ENCODE measurements around the gene EDDM13.
A peak's percentile ranks its signal among the peaks of the same experiment; 100 is the strongest.
"Not testable (repeated sequence)": the region's sequence is repeated elsewhere in the genome, so short reads cannot be mapped to it uniquely, and the experiment has no call there.

The EDDM13 gene, protein sequence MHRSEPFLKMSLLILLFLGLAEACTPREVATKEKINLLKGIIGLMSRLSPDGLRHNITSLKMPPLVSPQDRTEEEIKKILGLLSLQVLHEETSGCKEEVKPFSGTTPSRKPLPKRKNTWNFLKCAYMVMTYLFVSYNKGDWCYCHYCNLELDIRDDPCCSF

DNA sequence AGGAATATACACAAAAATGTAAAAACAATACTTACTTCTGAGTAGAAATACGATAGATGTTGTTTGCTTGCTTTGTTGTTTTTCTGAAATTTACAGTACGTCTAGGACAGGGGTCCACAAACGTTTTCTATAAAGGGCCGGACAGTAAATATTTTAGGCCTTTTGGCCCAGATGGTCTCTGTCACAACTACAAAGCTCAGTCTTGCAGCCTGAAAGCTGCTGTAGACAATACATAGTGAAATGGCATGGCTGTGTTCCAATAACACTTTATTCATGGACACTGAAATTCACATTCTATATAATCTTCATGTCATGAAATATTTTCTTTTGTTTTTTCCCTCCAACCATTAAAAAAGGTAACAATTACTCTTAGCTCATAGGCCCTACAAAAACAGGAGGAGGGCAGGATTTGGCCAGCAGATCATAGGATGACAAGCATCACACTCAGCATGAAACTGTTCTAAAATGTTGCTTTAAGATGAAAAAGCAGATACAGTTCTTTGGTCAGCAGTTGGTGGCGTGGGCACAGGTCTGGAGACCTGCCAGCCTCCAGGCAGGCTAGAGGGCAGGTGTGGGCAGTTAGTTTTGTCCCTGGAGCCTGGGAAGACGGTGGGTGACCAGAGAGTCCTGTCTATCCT lies at the start of gene EDDM13:
Gene EDDM13, plus strand, starts transcription at position 588 of the 638 bp plus-strand sequence. CDS start 87 bp downstream, outside the sequence.
- no peak for DNase-seq (ENCODE audit: low spot score)

DNA sequence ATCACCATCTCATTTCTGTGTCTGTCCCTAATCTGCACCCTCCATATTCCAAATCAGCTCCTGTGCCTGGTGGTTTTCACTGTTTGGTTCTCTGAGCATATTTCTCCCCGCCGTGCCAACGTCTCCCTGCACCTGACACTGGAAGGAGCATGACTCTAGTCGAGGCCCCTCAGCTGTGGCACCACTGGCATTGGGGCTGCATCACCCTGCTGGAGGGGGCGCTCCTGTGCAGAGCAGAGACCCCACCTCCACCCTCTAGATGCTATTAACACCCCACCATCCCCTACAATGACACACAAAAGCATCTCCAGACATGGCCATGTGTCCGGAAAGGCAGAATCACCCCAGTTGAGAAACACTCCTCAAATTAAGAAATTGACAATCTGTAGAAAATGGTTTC lies 49.6 kb upstream of the EDDM13 start:
- DNase-seq (ENCODE audit: low spot score): no peak

DNA sequence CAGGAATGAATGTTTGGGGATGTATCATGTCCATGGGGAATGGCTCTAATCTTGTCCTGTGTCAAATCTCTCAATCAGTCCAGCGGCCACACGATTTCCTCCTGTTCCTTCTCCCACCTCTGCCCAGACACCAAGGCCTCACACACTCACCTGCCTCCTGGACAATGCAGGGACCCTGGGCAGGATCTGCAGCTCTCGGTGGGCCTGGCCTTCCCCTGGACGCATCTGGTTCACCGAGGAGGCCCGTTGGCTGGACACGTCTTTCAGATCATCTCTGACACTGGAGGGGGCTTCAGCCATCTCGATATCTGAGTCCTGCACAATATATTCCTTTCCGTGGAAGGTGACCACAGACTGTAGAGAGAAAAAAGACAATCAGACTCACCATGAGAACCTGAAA lies 49.1 kb upstream of the EDDM13 start:
- no peak for DNase-seq (ENCODE audit: low spot score)

DNA sequence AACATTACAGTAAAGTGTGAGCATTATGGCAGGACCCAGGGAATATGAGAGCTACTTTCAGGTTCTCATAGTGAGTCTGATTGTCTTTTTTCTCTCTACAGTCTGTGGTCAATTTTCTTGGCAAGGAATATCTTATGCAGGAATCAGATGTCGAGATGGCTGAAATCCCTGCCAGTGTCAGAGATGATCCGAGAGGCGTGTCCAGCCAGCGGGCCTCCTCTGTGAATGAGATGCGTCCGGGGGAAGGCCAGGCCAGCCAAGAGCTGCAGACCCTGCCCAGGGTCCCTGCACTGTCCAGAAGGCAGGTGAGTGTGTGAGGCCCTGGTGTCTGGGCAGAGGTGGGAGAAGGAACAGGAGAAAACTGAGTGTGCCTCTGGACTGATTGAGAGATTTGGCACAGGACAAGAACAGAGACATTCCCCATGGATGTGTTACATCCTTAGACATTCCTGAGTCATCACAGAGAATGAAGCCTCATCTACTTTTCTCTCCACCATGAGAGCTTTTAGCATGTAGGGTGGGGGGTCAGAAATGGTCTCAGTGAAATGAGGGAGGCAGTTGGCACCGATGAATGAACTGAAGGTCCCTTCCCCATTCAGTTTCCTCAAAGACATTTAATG lies 27.3 kb upstream of the EDDM13 start:
- DNase-seq (ENCODE audit: low spot score): no peak

DNA sequence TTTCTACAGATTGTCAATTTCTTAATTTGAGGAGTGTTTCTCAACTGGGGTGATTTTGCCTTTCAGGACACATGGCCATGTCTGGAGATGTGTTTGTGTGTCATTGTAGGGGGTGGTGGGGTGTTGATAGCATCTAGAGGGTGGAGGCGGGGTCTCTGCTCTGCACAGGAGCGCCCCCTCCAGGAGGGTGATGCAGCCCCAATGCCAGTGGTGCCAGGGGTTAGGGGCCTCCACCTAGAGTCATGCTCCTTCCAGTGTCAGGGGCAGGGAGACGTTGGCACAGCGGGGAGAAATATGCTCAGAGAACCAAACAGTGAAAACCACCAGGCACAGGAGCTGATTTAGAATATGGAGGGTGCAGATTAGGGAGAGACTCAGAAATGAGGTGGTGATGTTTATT lies 26.8 kb upstream of the EDDM13 start:
- DNase-seq (ENCODE audit: low spot score): not testable (repeated sequence)

DNA sequence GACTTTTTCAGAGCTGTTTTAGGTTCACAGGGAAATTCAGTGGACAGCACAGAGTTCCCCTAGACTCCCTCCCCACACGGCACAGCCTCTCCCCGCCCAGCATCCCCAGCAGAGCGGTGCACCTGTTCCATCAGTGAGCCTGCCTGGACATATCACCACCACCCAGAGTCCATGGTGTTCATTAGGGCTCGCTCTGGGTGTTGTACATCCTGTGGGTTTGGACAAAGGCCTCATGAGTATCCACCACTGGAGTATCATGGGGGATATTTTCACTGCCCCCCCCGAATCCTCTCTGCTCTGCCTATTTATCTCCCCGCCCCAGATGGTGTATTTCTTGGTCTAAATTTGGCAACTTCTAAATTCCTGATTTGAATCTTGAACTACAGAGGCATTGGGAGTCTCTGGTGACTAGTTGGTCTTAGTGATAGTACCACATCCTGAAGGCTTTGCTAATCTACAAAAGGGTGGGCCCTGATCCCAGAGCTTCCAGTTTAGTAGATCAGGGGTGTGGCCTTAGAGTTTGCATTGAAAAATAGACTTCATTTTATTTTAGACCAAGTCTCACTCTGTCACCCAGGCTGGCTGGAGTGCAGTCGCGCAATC lies 23.7 kb upstream of the EDDM13 start:
- not testable (repeated sequence) for DNase-seq (ENCODE audit: low spot score)

DNA sequence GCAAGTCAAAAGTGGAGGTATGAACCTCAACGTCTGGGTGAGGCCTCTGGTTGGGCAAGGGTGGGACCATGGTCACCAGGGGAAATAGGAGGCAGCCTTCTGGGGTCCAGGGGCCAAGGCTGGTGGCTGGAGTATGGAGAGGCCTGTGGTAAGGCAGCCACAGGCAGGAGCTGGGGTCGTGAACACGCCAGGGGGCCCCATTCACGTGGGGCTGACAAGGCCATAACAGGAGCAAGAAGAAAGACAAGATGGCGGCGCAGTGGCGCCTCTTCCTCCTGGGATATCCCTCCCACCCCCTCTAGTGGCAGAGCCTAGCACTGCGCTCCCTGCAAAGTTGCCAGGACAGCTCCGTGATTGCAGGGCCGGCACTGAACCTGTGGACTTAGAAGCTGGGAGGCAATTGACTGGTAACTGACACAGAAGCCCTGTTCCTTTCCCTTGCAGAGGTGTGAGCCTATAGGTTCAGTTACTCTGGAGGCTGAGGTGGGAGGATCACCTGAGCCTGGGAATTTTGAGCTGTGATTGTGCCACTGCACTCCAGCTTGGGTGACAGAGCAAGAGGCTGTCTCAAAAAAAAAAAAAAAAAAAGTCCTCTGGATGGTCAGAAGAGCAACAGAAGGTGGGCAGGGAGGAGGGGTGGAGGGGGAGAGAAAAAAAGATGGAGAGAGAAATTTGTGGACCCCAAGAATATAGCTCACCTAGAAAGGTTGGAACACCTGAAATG lies 19.7 kb upstream of the EDDM13 start:
- peak; percentile 84 for DNase-seq (ENCODE audit: low spot score)

DNA sequence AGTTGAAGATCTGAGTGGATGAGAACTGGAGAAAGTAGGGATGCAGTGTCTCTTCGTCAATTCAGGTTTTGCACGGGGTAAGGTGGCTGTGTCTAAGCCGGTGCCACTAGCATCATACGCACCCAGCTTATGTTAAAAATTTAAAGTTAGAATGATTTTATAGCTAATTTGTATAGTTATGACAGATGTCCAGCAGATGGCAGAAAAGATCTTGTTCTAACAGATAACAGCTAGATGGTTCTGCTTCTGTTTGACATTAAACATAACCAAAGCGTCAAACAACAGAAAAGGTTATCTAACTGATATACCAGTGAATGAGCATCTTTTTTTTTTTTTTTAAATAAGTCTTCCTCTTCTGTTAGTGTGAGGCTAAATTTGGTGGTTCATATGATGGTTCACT lies 18.8 kb upstream of the EDDM13 start:
- DNase-seq (ENCODE audit: low spot score): peak; percentile 78

DNA sequence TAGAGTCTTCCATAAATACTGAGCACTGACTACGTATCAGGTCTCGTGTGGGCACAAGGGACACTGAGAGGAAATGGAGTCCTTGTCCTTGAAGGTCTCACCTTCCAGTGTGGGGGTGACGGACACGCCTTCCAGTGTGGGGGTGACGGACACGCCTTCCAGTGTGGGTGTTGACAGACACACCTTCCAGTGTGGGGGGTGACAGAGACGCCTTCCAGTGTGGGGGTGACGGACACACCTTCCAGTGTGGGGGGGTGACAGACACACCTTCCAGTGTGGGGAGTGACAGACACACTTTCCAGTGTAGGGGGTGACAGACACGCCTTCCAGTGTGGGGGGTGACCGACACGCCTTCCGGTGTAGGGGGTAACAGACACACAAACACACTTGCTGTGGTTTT lies 14.3 kb upstream of the EDDM13 start:
- no peak for DNase-seq (ENCODE audit: low spot score)

DNA sequence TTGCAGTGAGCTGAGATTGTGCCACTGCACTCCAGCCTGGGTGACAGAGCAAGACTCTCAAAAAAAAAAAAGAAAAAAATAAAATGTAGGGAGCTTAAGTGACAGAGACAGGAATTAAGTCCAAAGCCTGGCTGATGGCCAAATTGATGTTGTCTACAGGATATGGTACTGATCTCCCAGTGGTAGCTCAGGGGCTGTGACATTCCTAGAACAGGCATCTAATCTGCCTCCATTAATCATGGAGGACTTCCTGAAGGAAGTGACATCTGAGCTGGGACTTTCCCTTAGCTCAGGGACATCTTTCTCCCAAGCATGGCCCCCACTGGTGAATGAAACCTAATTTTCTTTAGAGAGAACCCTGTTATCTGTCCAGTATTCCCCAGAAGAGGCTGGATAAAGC lies 11.4 kb upstream of the EDDM13 start:
- DNase-seq (ENCODE audit: low spot score): no peak

DNA sequence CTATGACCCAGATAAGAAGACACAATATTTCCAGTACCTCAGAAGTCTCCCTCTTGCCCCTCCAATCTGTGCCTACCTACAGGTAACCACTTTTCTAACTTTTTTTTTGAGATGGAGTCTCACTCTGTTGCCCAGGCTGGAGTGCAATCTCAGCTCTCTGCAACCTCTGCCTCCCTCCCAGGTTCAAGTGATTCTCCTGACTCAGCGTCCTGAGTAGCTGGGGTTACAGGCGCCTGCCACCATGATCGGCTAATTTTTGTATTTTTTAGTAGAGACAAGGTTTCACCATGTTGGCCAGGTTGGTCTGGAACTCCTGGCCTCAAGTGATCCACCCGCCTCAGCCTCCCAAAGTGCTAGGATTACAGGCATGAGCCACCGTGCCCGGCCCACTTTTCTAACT lies 10.6 kb upstream of the EDDM13 start:
- not testable (repeated sequence) for DNase-seq (ENCODE audit: low spot score)

DNA sequence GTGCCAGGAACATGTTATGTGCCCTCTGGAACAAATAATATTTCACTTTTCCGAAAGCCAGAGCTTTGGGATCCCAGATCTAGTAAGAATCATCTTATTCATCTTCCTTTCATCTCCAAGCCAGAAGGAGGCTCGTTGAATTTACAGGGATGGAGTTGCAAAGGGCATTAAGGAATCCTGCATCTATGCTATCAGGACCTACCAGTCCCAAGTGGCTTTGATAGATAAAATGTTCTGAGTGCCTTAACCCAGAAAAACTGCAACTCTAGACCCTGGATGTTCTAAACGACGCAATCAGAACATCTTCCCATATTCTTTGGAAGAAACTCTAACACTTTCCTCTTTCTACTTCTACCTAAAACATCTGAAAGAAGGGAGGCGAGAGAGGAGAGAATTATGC lies 9.2 kb upstream of the EDDM13 start:
- DNase-seq (ENCODE audit: low spot score): no peak

DNA sequence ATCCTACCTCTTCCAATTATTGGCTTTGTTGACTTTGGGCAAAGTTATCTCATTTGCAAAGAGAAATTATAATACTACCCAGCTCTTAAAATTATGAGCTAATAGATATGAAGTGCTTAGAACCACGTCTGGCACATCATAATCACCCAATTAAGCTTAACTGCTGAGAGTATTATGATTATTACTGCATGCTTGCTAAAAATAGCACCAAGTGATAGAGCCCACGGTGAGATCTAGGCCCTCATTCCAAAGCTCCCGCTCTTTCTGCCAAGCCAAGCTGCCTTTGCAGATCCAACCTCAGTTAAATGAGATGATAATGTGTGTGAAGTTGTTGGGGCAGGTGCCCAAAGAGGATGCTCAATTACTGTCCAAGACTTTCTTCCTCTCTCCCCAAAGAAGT lies 6.5 kb upstream of the EDDM13 start:
- DNase-seq (ENCODE audit: low spot score): no peak

DNA sequence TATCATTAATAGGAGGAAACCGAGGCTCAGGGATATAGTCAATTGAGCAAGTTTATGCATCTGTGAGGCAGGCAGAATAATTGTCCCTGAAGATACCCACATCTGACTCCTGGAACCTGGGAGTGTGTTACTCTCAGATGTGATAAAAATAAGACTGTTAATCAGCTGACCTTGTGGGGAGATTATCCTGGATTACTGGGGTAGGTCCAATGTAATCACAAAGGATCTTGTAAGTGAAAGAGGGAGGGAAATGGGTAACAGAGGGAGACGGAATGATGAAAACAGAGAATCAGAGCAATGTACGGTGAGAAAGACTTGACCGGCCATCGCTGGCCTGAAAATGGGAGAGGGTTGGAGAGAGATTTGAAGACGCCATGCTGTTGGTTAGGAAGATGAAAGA lies 3.2 kb upstream of the EDDM13 start:
- no peak for DNase-seq (ENCODE audit: low spot score)

DNA sequence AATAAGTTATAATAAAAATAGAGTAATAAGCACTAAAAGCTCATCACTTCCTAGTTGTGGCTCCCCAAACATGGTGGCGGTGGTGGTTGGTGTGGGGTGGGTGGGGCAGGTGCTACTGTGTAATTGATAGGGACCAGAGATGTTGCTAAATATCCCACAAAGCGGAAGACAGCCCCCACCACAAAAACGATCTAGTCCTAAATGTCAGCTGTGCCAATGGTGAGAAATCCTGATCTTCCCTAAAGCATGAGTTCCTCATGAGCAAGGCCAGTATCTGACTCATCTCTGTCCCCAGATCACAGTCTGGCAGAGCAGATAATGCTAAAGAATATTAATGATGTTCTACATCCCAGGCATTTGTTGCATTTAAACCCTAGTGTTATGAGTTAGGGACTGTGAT lies 1.9 kb upstream of the EDDM13 start:
- no peak for DNase-seq (ENCODE audit: low spot score)

DNA sequence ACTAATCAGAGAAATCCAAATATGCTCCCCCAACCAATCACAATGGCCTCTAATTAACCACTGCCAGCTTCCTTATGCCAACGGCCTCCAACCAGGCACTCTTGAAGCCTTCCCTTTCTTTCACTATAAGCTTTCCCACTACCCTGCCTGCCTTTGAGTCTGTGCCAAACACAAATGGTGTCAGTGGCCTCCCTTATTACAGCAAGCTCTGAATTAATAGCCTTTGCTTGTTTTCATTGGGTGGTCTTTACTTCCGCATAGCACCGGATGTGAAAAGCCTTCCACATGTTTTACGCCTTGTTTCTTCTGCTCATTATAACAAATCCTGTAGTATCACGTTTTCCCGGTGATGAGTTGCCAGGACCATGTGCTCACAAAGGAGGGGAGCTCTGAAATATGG lies 1.4 kb upstream of the EDDM13 start:
- DNase-seq (ENCODE audit: low spot score): no peak

DNA sequence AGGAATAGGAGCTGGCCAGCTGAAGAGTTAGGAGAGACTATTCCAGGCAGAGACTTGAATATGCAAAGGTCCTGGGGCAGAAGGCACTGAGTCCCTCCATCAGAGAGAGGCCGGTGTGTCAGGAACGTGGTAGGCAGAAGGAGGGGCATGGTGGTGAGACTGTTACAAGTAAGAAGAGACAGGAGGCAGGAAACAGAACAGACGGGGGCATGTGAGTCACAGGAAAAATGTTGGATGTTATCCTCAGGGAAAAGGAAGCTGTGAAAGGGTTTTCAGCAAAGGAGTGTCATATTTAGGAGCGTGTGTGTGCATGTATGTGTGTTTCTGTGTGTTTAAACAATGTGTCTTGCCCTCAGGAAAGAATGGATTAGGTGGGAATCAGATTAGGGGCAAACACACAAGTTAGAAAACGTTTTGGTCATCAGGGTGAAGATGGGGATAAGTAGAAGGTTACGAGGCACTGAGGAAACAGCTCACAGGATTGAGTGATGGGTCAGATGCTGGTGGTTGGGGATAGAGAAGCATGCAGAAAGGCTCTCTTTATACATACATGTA lies 1.1 kb downstream of the EDDM13 start:
- no peak for DNase-seq (ENCODE audit: low spot score)

DNA sequence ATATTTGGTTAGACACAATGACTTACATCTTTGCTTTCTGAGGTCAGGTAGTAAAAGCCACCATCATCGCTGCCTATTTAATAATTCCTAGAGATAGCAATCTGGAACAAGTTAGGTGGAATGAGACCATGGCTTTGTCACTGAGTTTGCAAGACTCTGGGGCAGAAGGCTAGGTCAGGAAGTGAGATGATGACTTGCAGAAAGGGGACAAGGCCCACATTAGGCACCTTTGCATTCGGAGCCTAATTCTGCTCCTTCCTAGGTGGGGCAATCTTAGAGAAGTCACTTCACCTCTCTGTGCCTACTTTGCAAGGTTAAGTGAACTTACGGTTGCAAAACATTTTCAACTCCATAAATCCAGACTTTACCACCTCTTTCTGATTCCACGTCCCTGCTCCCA lies 10.3 kb downstream of the EDDM13 start:
- DNase-seq (ENCODE audit: low spot score): no peak

DNA sequence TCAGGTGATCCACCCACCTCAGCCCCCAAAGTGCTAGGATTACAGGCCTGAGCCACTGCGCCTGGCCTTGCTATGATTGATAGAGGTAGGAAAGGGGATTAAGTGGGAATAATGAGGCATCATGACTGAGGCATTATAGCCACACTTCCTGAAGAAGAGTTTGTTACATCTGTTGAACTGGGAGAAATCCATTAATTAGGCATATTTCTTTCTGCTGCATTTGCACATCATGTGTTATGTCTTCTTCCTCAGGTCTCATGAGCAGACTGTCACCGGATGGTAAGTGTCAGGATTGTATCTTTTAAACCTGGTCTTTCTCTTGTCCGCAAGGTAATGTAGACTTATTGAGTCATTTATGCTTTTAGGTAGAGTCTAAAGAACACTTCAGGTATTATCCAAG lies 12.2 kb downstream of the EDDM13 start:
- DNase-seq (ENCODE audit: low spot score): no peak

DNA sequence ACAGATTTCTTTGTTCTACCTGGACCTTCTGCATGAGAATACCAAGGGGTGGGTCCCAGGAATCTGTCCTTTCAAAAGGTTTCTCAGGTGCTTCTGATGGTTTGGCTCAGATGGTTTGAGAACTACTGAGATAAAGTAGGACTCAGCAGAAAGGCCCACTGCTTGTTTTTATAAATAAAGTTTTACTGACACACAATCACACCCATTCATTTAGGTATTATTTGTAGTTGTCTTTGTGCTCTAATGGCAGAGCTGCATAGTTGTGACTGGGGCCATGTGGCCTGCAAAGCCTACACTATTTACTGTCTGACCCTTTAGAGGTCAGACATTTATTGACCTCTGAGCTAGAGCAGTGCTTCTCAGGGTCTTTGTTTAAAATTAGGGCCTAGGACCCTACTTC lies 17.6 kb downstream of the EDDM13 start:
- no peak for DNase-seq (ENCODE audit: low spot score)

DNA sequence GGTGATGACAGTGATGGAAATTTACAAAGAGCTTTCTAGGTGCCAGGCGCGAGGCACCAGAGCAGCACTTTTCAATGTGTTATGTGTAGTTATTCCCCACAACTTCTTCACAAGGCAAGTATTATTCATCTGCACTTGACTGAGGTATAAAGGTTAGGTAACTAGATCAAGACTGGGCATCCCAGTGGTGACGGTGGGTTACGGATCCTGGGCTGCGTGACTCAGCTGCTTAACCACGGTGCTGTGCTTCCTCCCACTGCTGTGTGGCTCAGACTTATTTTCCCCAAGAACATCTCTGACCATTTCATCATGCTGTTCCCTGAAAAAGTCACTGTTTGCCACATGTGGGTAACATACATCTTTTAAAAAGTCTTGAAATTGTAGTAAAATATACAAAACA lies 19.3 kb downstream of the EDDM13 start:
- no peak for DNase-seq (ENCODE audit: low spot score)

DNA sequence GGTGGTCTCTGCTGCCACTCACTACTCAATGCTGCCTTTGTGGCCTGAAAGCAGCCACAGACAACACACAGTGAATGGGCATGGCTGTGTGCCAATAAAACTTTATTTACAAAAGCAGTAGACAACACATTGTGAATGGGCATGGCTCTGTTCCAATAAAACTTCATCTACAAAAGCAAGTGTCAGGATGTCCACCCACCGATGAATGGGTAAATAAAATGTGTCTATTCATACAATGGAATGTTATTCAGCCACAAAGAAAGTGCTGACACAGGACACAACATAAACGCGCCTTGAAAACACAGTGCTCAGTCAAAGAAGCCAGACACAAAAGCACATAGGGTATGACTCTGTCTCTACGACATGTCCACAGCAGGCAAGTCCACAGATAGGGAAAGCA lies 22.0 kb downstream of the EDDM13 start:
- no peak for DNase-seq (ENCODE audit: low spot score)
